Measurements from ENCODE around the gene MYO19. TPM values are rescaled to one million over a fixed set of nuclear protein-coding genes. Genes with fewer than 3 reads are reported as not detected.

The MYO19 gene
- total RNA-seq, 1 experiment from 2014 or later = 144 TPM

- no peak overlapping the region for H2BK5ac ChIP-seq (ENCODE audit: insufficient read length, low read length)
- no peak overlapping the region for H4K91ac ChIP-seq (ENCODE audit: insufficient read length, low read depth, low read length)
- no peak for TF ChIP-seq CTCF (conservative IDR thresholded peaks at IDR 0.05)
- H3K79me1 ChIP-seq (ENCODE audit: insufficient read depth, low read depth, low read length, poor library complexity, severe bottlenecking) = no peaks in the 10 kb centered on the region
- no peaks in the 10 kb centered on the region for H3K4me1 ChIP-seq (ENCODE audit: insufficient read depth, low read length)
- H3K9me3 ChIP-seq (ENCODE audit: control insufficient read depth, low read depth, low read length) = no peaks in the 10 kb centered on the region
- no peak overlapping the region for H3K4me3 Mint-ChIP-seq
- H3T11ph ChIP-seq (ENCODE audit: low read length) = no peak overlapping the region
- no peaks in the 10 kb centered on the region for H3K23me2 ChIP-seq (ENCODE audit: insufficient read length, low read depth, low read length, poor library complexity, severe bottlenecking)
- H2AFZ ChIP-seq (ENCODE audit: low read length) = no peak overlapping the region
- H4K8ac ChIP-seq (replicated peaks; ENCODE audit: insufficient read length, low read depth, low read length) = no peak overlapping the region
- H3K4me2 ChIP-seq (ENCODE audit: insufficient read depth, insufficient read length, low read length) = no peak overlapping the region
- no peak for DNase-seq
- no peaks in the 10 kb centered on the region for H4K20me1 ChIP-seq (ENCODE audit: control insufficient read depth, insufficient read depth, insufficient read length)
- H3K27me3 Mint-ChIP-seq (ENCODE audit: low read depth) = no peaks in the 10 kb centered on the region
- WGBS (ENCODE audit: extremely low coverage, insufficient read length, low lambda C conversion rate) = no CpG with 5 or more reads among the region's 4 CpGs
- H3K9ac ChIP-seq (ENCODE audit: extremely low read depth, insufficient read length, low read length) = no peak overlapping the region
- H3K27me3 ChIP-seq (ENCODE audit: insufficient read depth, low read length) = no peaks in the 10 kb centered on the region
- H2BK120ac ChIP-seq (ENCODE audit: low read depth, low read length, poor library complexity, severe bottlenecking) = no peak overlapping the region
- H3K79me2 ChIP-seq (ENCODE audit: insufficient read depth, low read length) = no peaks in the 10 kb centered on the region
- H3K4ac ChIP-seq (ENCODE audit: low read depth, low read length) = no peak overlapping the region
- no peak overlapping the region for H2AK5ac ChIP-seq (ENCODE audit: insufficient read length, low read length)
- H3K27ac Mint-ChIP-seq = 0 out of 7 replicates have a peak overlapping the region, but pooled peaks of 1 of the 3 experiments have one; percentile 8
- H2BK15ac ChIP-seq (ENCODE audit: low read depth, low read length) = no peak overlapping the region
- no peak overlapping the region for H3K18ac ChIP-seq (ENCODE audit: insufficient read length, low read depth, low read length)
- H3K9me3 Mint-ChIP-seq = no peaks in the 10 kb centered on the region
- H3K56ac ChIP-seq (ENCODE audit: insufficient read length, low read depth, low read length) = peak overlapping the region; percentile 11
- H2BK12ac ChIP-seq (ENCODE audit: insufficient read length, low read depth, low read length) = no peak overlapping the region
- no peak overlapping the region for H4K5ac ChIP-seq (ENCODE audit: insufficient read length, low read depth, low read length)
- no peak overlapping the region for H2BK20ac ChIP-seq (ENCODE audit: low read depth, low read length, poor library complexity, severe bottlenecking)
- no peak overlapping the region for H3K14ac ChIP-seq (ENCODE audit: insufficient read depth, low read length)
- no peak overlapping the region for H3K23ac ChIP-seq (ENCODE audit: insufficient read length, low read depth, low read length)
- H3K36me3 Mint-ChIP-seq (ENCODE audit: insufficient read depth in 1 of 3, low read depth in 3 of 3) = peaks cover 24 to 73% (median 60%) of the 10 kb centered on the region in 3 experiments
- no peak overlapping the region for H3K27ac ChIP-seq (ENCODE audit: insufficient read length, low read depth, low read length)
- H3K4me1 Mint-ChIP-seq = no peaks in the 10 kb centered on the region
Measured at GRCh38 chr17:36566081-36566480, 31.4 kb upstream of the MYO19 start.
